ENCODE data around the gene USP13.

DNA sequence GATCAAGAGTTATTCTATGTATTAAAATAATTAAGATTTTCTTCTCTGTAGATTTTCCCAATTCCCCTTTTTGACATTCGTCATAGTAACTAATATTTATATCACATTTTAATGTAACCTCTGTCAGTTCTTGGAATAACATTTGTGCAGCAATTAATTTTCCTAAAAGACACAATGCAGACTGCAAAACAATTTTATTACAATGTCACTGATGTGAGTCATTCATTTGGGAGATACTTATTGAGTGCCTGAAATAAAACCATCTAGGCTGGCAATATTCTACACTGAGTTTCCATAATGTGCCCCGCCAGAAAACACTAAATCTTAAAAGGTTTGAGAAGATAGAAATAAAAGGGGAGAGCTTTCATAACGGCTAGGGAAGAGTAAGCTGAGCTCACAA lies 6.7 kb upstream of the USP13 start:
- TF ChIP-seq, protein P1, sequence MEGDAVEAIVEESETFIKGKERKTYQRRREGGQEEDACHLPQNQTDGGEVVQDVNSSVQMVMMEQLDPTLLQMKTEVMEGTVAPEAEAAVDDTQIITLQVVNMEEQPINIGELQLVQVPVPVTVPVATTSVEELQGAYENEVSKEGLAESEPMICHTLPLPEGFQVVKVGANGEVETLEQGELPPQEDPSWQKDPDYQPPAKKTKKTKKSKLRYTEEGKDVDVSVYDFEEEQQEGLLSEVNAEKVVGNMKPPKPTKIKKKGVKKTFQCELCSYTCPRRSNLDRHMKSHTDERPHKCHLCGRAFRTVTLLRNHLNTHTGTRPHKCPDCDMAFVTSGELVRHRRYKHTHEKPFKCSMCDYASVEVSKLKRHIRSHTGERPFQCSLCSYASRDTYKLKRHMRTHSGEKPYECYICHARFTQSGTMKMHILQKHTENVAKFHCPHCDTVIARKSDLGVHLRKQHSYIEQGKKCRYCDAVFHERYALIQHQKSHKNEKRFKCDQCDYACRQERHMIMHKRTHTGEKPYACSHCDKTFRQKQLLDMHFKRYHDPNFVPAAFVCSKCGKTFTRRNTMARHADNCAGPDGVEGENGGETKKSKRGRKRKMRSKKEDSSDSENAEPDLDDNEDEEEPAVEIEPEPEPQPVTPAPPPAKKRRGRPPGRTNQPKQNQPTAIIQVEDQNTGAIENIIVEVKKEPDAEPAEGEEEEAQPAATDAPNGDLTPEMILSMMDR (IDR thresholded peaks at IDR 0.05), result no peak
- no peak for TF ChIP-seq EZH2 (IDR thresholded peaks at IDR 0.05; ENCODE audit: borderline replicate concordance, insufficient read depth, low read depth, low read length, poor library complexity, severe bottlenecking)
